ENCODE results near the gene EYA3.

The EYA3 gene

GRCh38 chr1:28088168-28088961 lies at the start of gene EYA3:
Gene EYA3 (minus strand): TSS chr1:28088610. CDS start chr1:28058026, 30,584 bp downstream.
- DNase-seq, result peak; percentile 100

- no peak for DNase-seq
These were observed 48.7 kb upstream of the EYA3 start for GRCh38 chr1:28136922-28137613.

- no peak for DNase-seq
These were observed 47.9 kb upstream of the EYA3 start for GRCh38 chr1:28136169-28136921.

GRCh38 chr1:28135371-28136168 lies 47.2 kb upstream of the EYA3 start:
- DNase-seq, result no peak

GRCh38 chr1:28134651-28135207 lies 46.3 kb upstream of the EYA3 start:
- DNase-seq, result no peak

- DNase-seq, result no peak
These were observed 44.1 kb upstream of the EYA3 start for GRCh38 chr1:28132171-28133167.

- DNase-seq, result no peak
These were observed 42.5 kb upstream of the EYA3 start for GRCh38 chr1:28130901-28131300.

- no peak for DNase-seq
These were observed 40.7 kb upstream of the EYA3 start for GRCh38 chr1:28129150-28129549.

GRCh38 chr1:28127617-28128257 lies 39.3 kb upstream of the EYA3 start:
- DNase-seq, result no peak

- no peak for DNase-seq
These were observed 38.5 kb upstream of the EYA3 start for GRCh38 chr1:28126783-28127490.

GRCh38 chr1:28126212-28126611 lies 37.8 kb upstream of the EYA3 start:
- DNase-seq, result no peak

GRCh38 chr1:28123461-28123961 lies 35.1 kb upstream of the EYA3 start:
- DNase-seq, result no peak

- no peak for DNase-seq
These were observed 33.8 kb upstream of the EYA3 start for GRCh38 chr1:28122183-28122582.

- DNase-seq, result no peak
These were observed 31.1 kb upstream of the EYA3 start for GRCh38 chr1:28119556-28119955.

GRCh38 chr1:28118640-28119307 lies 30.4 kb upstream of the EYA3 start:
- DNase-seq, result no peak

GRCh38 chr1:28115267-28115666 lies 26.9 kb upstream of the EYA3 start:
- DNase-seq, result peak; percentile 85

- DNase-seq, result no peak
These were observed 26.4 kb upstream of the EYA3 start for GRCh38 chr1:28114844-28115243.

- no peak for DNase-seq
These were observed 24.8 kb upstream of the EYA3 start for GRCh38 chr1:28113242-28113572.

Data from activated CD4-positive, alpha-beta T cell treated with anti-CD3 and anti-CD28 coated beads, Interleukin-10, Interleukin-2, amounts not matched to agents 100 ng/mL and 50 ng/mL, durations not matched to agents 16 hours and 8 hours (primary cell).